K562 (cell line): ENCODE measurements around the gene PACSIN3. TPM values are rescaled to one million over a fixed set of nuclear protein-coding genes. Genes with fewer than 3 reads are reported as not detected.
"Not testable (repeated sequence)": the region's sequence is repeated elsewhere in the genome, so short reads cannot be mapped to it uniquely, and the experiment has no call there.

Source experiments
- ATAC-seq: fragments of 200-7000 bp; cut with Tn5 transposase; 3 replicates; pipeline ENCODE4 v1.9.1; 2020; ENCODE audit warnings: moderate library complexity
- BruUV-seq: library from RNA; stranded (reverse); fragments of 400-500 nt; replicated peaks from 2 replicates; lab custom pipeline; 2021; lab: Mats Ljungman, UMichigan
- CTCF ChIA-PET: fragments of 300-600 bp; formaldehyde crosslinking; extraction: SDS; loops from one replicate; lab custom pipeline; 2021; ENCODE audit warnings: low intra/inter-chr PET ratio; lab: Yijun Ruan, JAX
- POLR2A ChIA-PET: fragments of 300-600, 350-650 bp; sonication (Branson Sonifier 250); formaldehyde crosslinking; extraction: SDS; loops from one replicate; lab custom pipeline; 2021; ENCODE audit warnings: antibody characterized with exemption, inconsistent platforms; lab: Yijun Ruan, JAX
- DNase-seq, 4 experiments: peaks; one replicate each; pipeline versions ENCODE4 v3.0.0 to v3.0.0-alpha.2; 2011 to 2018; ENCODE audit warnings: low spot score in 3 of 4, mixed read lengths in 3 of 4; ENCODE audit errors: extremely low read depth in 1 of 4
- FAIRE-seq: peaks from 2 replicates; lab custom pipeline; 2011; peaks lifted over from hg19 to GRCh38; lab: Jason Lieb, UNC
- H2AFZ ChIP-seq: 2 replicates; pipeline ENCODE4 v1.6.0; 2011; ENCODE audit warnings: low read depth, low read length, control low read depth, inconsistent platforms
- H3K27ac ChIP-seq: fragments of 200-600 bp; 3 replicates; pipeline ENCODE4 v1.8.0; 2011; ENCODE audit warnings: low read depth, mild to moderate bottlenecking, control low read depth, inconsistent platforms, low read length, moderate library complexity, mixed read lengths; ENCODE audit errors: extremely low read depth
- H3K27me3 ChIP-seq, 2 experiments: fragments of 300-600 bp in 1 of 2; 2 replicates in 1 of 2; 3 replicates in 1 of 2; pipeline versions ENCODE4 v1.6.0 to v1.8.0; 2011; ENCODE audit warnings: inconsistent platforms in 2 of 2, low read length in 2 of 2, mild to moderate bottlenecking in 1 of 2, mixed read lengths in 1 of 2, moderate library complexity in 1 of 2; ENCODE audit not compliant: control insufficient read depth in 2 of 2, insufficient read depth in 2 of 2
- H3K36me3 ChIP-seq: fragments of 300-600 bp; 3 replicates; pipeline ENCODE4 v1.8.0; 2011; ENCODE audit warnings: mild to moderate bottlenecking, low read length, inconsistent platforms; ENCODE audit not compliant: control insufficient read depth, insufficient read depth
- H3K4me1 ChIP-seq, 2 experiments: fragments of 200-600 bp in 1 of 2; replicated peaks in 1 of 2; 2 replicates in 1 of 2; 3 replicates in 1 of 2; pipeline versions ENCODE4 v1.5.1 to v1.8.0; 2011; ENCODE audit warnings: inconsistent platforms in 2 of 2, low read length in 2 of 2, mild to moderate bottlenecking in 1 of 2, mixed read lengths in 1 of 2, moderate library complexity in 1 of 2; ENCODE audit not compliant: control insufficient read depth in 2 of 2, insufficient read depth in 2 of 2
- H3K4me2 ChIP-seq: 2 replicates; pipeline ENCODE4 v1.6.1; 2011; ENCODE audit warnings: low read length, control low read depth, inconsistent platforms, mixed read lengths; ENCODE audit not compliant: insufficient read depth
- H3K4me3 ChIP-seq: fragments of 200-600 bp; sonication (generic), shearing (Covaris generic); 2 replicates; pipeline ENCODE4 v1.5.1; 2016; ENCODE audit warnings: control low read depth, inconsistent platforms
- H3K79me2 ChIP-seq: fragments of 200-600 bp; 3 replicates; pipeline ENCODE4 v1.8.0; 2011; ENCODE audit warnings: low read length, inconsistent platforms; ENCODE audit not compliant: control insufficient read depth, insufficient read depth
- H3K9ac ChIP-seq, 2 experiments: 2 replicates each; pipeline versions ENCODE4 v1.6.0 to v1.6.1; 2011; ENCODE audit warnings: low read depth in 2 of 2, low read length in 2 of 2, control low read depth in 1 of 2, inconsistent platforms in 1 of 2, mild to moderate bottlenecking in 1 of 2, mixed read lengths in 1 of 2; ENCODE audit not compliant: insufficient read depth in 1 of 2
- H3K9me1 ChIP-seq: one replicate; pipeline ENCODE4 v1.6.0; 2011; ENCODE audit warnings: inconsistent platforms, mild to moderate bottlenecking, low read length, moderate library complexity; ENCODE audit not compliant: control insufficient read depth, insufficient read depth
- H3K9me3 ChIP-seq: replicated peaks from 2 replicates; pipeline ENCODE4 v1.5.1; 2011; ENCODE audit warnings: low read depth, low read length, inconsistent platforms; ENCODE audit not compliant: control insufficient read depth, insufficient read depth
- H4K20me1 ChIP-seq: replicated peaks from 2 replicates; pipeline ENCODE4 v1.6.1; 2011; ENCODE audit warnings: low read length, inconsistent platforms, mixed read lengths; ENCODE audit not compliant: control insufficient read depth, insufficient read depth
- CTBP1 ChIP-seq: fragments of 450-650 bp; IDR thresholded peaks from 2 replicates; pipeline ENCODE4 v1.6.1; 2016; ENCODE audit warnings: borderline replicate concordance
- FOSL1 ChIP-seq: fragments of 200-800 bp; sonication (Bioruptor generic); conservative IDR thresholded peaks from 2 replicates; pipeline ENCODE4 v1.6.1; 2016; ENCODE audit warnings: missing genetic modification characterization, missing compliant biosample characterization
- FOXJ2 ChIP-seq: fragments of 200-800 bp; sonication (Bioruptor generic); IDR thresholded peaks from 2 replicates; pipeline ENCODE4 v1.6.1; 2016; ENCODE audit warnings: missing genetic modification characterization, missing compliant biosample characterization
- SLC30A9 ChIP-seq: fragments of 250-450 bp; sonication (Bioruptor Pico); IDR thresholded peaks from 2 replicates; pipeline ENCODE4 v1.8.0; 2022; ENCODE audit warnings: mild to moderate bottlenecking, moderate library complexity
- ZNF121 ChIP-seq: sonication (generic); formaldehyde crosslinking; conservative IDR thresholded peaks from 2 replicates; pipeline ENCODE4 v1.8.0; 2022; ENCODE audit warnings: missing genetic modification reagents
- WGBS: fragments of 100-300 bp; shearing (Covaris generic); methylation state at CpG from one replicate; pipeline ENCODE4 v1.1.6; 2016; ENCODE audit warnings: low coverage, mixed read lengths; ENCODE audit not compliant: insufficient coverage; ENCODE audit errors: missing lambda C conversion rate; 5-methylcytosine and 5-hydroxymethylcytosine counted together
- in situ Hi-C: fragments of 300-500 bp; cut with MboI; formaldehyde crosslinking; loops from 4 replicates; pipeline ENCODE4 v1.15.0; 2018; ENCODE audit warnings: inconsistent platforms, mixed read lengths
- intact Hi-C: fragments of 100-400 bp; cut with micrococcal nuclease; formaldehyde crosslinking; loops from 2 replicates; pipeline ENCODE4 v1.14.2; 2022
- polyA plus RNA-seq, 8 experiments: library from polyadenylated mRNA; depleted of rRNA in 4 of 8; stranded (reverse) in 5 of 8; unstranded in 3 of 8; fragments of >200 nt; fragmentation: Nextera tagmentation in 2 of 8; fragmentation: Illumina TruSeq in 1 of 8; extraction: Ambion mirVana in 2 of 8; extraction: Trizol in 1 of 8; gene quantifications; 2 replicates each; pipeline versions ENCODE4 v1.2.1 to v1.2.3, GENCODE V29; 2011 to 2014; ENCODE audit warnings: inconsistent platforms in 1 of 8, missing spikeins in 1 of 8
- total RNA-seq, 7 experiments: library from RNA; depleted of rRNA in 6 of 7; stranded (reverse); fragments of >200 nt in 6 of 7; fragmentation: Illumina TruSeq in 2 of 7; extraction: Trizol in 2 of 7; gene quantifications; 2 replicates each; pipeline versions ENCODE4 v1.2.1 to v1.2.3, GENCODE V29; 2011 to 2021; ENCODE audit warnings: low replicate concordance in 1 of 7

The PACSIN3 gene
- total and polyA plus RNA-seq, 9 of the 15 experiments (the other 6 are each of a cell fraction or from before 2014, with no cell fraction given), result 0.13 to 18.1 (median 7.1) TPM

DNA sequence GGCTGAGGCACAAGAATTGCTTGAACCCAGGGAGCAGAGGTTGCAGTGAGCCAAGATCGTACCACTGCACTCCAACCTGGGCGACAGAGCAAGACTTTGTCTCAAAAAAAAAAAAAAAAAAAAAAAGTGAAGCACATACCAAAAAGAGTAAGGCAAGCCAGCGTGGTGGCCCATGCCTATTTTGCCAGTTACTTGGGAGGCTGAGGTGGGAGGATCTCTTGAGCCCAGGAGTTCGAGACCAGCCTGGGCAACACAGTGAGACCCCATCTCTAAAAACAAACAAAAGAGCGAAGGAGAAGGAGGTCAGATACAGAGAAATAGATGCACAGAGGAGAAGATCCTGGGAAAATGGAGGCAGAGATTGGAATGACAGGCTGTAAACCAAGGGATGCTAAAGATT is 20.3 kb upstream of the PACSIN3 start:
- not testable (repeated sequence) for H2AFZ ChIP-seq, BruUV-seq, FAIRE-seq
- peak; percentile 72 for TF ChIP-seq ZNF121
- TF ChIP-seq, all 486 proteins: peak for 1; not testable (repeated sequence) for 485
- peaks cover 6 to 21% of the 10 kb centered on the region in 2 experiments; a peak in 4 of 5 replicates for H3K27me3 ChIP-seq
- DNase-seq, H3K4me2 ChIP-seq, CTCF ChIA-PET, H3K27ac ChIP-seq, in situ Hi-C loops, H3K4me3 ChIP-seq, H3K36me3 ChIP-seq, intact Hi-C loops, ATAC-seq, H4K20me1 ChIP-seq, H3K9me3 ChIP-seq, H3K9ac ChIP-seq, H3K79me2 ChIP-seq, H3K9me1 ChIP-seq, H3K4me1 ChIP-seq: not testable (repeated sequence)
- WGBS, result 7% methylated on average over 3 of the region's 5 CpGs
- POLR2A ChIA-PET, result interaction anchor here (1.1 to 1.5 kb wide), 2 partner anchors 8 to 19 kb away, joined by 4 to 6 read pairs; partner anchors contain the start of gene DDB2

DNA sequence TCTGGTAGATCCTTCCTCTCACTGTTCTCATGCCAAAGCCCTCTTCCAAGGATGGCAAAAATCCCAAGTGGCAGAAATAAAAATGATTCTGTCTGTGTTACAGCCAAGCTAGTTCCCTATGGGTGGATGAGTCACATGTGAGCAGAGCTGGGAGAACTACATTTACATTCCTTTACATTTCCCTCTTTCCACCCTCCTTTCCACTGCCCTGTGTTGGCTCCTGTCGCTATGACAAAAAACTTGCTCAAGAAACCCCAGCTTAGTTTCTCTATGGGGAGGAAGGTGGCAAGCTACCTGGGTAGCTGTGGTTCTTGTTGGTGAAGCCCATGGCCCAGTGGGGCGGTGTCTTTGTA is 18.4 kb upstream of the PACSIN3 start:
- no peaks in the 10 kb centered on the region for H3K79me2 ChIP-seq
- H3K4me3 ChIP-seq, result no peak overlapping the region
- no peak overlapping the region for H2AFZ ChIP-seq
- H3K9me1 ChIP-seq, result no peaks in the 10 kb centered on the region
- H3K4me1 ChIP-seq, result no peaks in the 10 kb centered on the region; a peak in 3 of 5 replicates
- in situ Hi-C loops, result no loop called here
- WGBS, result 5% methylated on average over 2 of the region's 2 CpGs
- ATAC-seq, result no peak
- no peak overlapping the region for H3K9ac ChIP-seq
- H3K36me3 ChIP-seq, result no peaks in the 10 kb centered on the region
- FAIRE-seq, result no peak
- H3K9me3 ChIP-seq, result no peaks in the 10 kb centered on the region
- CTCF ChIA-PET, result no interaction called here
- DNase-seq, result peak in 1 of 4 experiments; percentile 13
- POLR2A ChIA-PET, result interaction anchor here (1.0 to 1.6 kb wide), 3 partner anchors 11 to 44 kb away, joined by 3 to 4 read pairs (median 3); partner anchors contain the start of genes ACP2 and DDB2
- TF ChIP-seq CTBP1, result 0 out of 2 replicates have a peak, but pooled peaks have one; percentile 4
- TF ChIP-seq SLC30A9 (CRISPR knock-in tag), result no peak
- TF ChIP-seq FOXJ2 (tag), result peak; percentile 54; the same call in 1 of the 2 replicates
- peak; percentile 81 for TF ChIP-seq FOSL1 (tag)
- no TSS peak for BruUV-seq
- H3K4me2 ChIP-seq, result no peak overlapping the region
- intact Hi-C loops, result no loop called here
- H4K20me1 ChIP-seq, result no peaks in the 10 kb centered on the region
- H3K27ac ChIP-seq, result no peak overlapping the region
- peaks cover 6 to 27% of the 10 kb centered on the region in 2 experiments; a peak in 4 of 5 replicates for H3K27me3 ChIP-seq
